Lower lobe of right lung (tissue), 2 donors: ENCODE data around the gene KNTC1. TPM values are rescaled to one million over a fixed set of nuclear protein-coding genes. Genes with fewer than 3 reads are reported as not detected.

ENCODE experiments used
- ATAC-seq, 2 donors: fragments of 200-7000 bp; cut with Tn5 transposase; one replicate each; pipeline ENCODE4 v1.9.1; 2020 to 2022; ENCODE audit warnings: mild to moderate bottlenecking in 2 of 2, moderate library complexity in 2 of 2
- DNase-seq: peaks from one replicate; pipeline ENCODE4 v3.0.0-alpha.2; 2020
- H3K27ac ChIP-seq: fragments of 200-600 bp; one replicate; pipeline ENCODE4 v1.8.0; 2022
- H3K27me3 ChIP-seq: fragments of 200-600 bp; one replicate; pipeline ENCODE4 v1.8.0; 2022; ENCODE audit warnings: low read depth
- H3K36me3 ChIP-seq: fragments of 200-600 bp; one replicate; pipeline ENCODE4 v1.8.0; 2022; ENCODE audit warnings: mild to moderate bottlenecking
- H3K4me1 ChIP-seq: fragments of 200-600 bp; one replicate; pipeline ENCODE4 v1.8.0; 2022
- H3K4me3 ChIP-seq: fragments of 200-600 bp; one replicate; pipeline ENCODE4 v1.8.0; 2022; ENCODE audit warnings: mild to moderate bottlenecking
- H3K9me3 ChIP-seq: fragments of 200-600 bp; one replicate; pipeline ENCODE4 v1.8.0; 2022
- intact Hi-C: fragments of 100-400 bp; cut with DNase I; formaldehyde crosslinking; loops from one replicate; pipeline ENCODE4 v1.11.0; 2022
- total RNA-seq: library from RNA; stranded (reverse); fragmentation: NEBNext Ultra II Directional; extraction: Animal tissue kit (Norgen Biotek cat#: 25700); gene quantifications from one replicate; pipeline ENCODE4 v1.2.1, GENCODE V29; 2021
- TF ChIP-seq, protein P1 (sequence below): fragments of 200-600 bp; IDR thresholded peaks from one replicate; pipeline ENCODE4 v1.8.0; 2022; ENCODE audit warnings: antibody characterized with exemption, mild to moderate bottlenecking
- donor health status: DM: no; HTN: yes; CAD: no; lungs with severe emphysema.

The KNTC1 gene
- total RNA-seq, 1 donor from 2014 or later = 8.7 TPM

- Histone ChIP-seq H3K27me3 (no peaks in the 10 kb centered on the region), H3K9me3 (no peaks in the 10 kb centered on the region), H3K4me1 (no peaks in the 10 kb centered on the region), H3K4me3 (no peak overlapping the region), H3K27ac (no peak overlapping the region), H3K36me3 (no peaks in the 10 kb centered on the region)
- ATAC-seq (no peak), DNase-seq (no peak)
- intact Hi-C loops = no loop called here
- TF ChIP-seq, protein P1, sequence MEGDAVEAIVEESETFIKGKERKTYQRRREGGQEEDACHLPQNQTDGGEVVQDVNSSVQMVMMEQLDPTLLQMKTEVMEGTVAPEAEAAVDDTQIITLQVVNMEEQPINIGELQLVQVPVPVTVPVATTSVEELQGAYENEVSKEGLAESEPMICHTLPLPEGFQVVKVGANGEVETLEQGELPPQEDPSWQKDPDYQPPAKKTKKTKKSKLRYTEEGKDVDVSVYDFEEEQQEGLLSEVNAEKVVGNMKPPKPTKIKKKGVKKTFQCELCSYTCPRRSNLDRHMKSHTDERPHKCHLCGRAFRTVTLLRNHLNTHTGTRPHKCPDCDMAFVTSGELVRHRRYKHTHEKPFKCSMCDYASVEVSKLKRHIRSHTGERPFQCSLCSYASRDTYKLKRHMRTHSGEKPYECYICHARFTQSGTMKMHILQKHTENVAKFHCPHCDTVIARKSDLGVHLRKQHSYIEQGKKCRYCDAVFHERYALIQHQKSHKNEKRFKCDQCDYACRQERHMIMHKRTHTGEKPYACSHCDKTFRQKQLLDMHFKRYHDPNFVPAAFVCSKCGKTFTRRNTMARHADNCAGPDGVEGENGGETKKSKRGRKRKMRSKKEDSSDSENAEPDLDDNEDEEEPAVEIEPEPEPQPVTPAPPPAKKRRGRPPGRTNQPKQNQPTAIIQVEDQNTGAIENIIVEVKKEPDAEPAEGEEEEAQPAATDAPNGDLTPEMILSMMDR = no peak
Observed at GRCh38 chr12:122665349-122665748, 138.3 kb downstream of the KNTC1 start.

DNA sequence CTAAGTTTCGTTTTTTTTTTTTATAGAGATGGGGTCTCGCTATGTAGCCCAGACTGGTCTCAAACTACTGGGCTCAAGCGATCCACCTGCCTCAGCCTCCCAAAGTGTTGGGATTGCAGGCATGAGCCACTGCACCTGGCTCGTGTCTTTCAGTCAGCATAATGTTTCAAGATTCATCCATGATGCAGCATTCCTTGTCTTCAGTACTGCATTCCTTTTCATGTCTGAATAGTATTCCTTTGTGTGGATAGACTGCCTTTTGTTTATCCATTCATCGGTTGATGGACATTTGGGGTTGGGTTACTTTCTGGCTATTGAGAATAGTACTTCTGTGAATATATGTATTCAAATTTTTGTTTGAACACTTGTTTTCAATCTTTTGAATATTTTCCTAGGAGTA, 138.7 kb downstream of the KNTC1 start:
- intact Hi-C loops = no loop called here
- no peak overlapping the region for H3K4me3 ChIP-seq
- H3K27ac ChIP-seq = no peak overlapping the region
- no peaks in the 10 kb centered on the region for H3K27me3 ChIP-seq
- no peaks in the 10 kb centered on the region for H3K4me1 ChIP-seq
- TF ChIP-seq, protein P1 = no peak
- no peaks in the 10 kb centered on the region for H3K9me3 ChIP-seq
- no peak for ATAC-seq
- DNase-seq = no peak
- H3K36me3 ChIP-seq = no peaks in the 10 kb centered on the region

- no peak overlapping the region for H3K4me3 ChIP-seq
- no peaks in the 10 kb centered on the region for H3K27me3 ChIP-seq
- H3K27ac ChIP-seq = no peak overlapping the region
- no peak for DNase-seq
- no peaks in the 10 kb centered on the region for H3K36me3 ChIP-seq
- no peaks in the 10 kb centered on the region for H3K9me3 ChIP-seq
- intact Hi-C loops = no loop called here
- no peaks in the 10 kb centered on the region for H3K4me1 ChIP-seq
- ATAC-seq = no peak
- TF ChIP-seq, protein P1 = no peak
Observed at GRCh38 chr12:122668268-122668667, 141.2 kb downstream of the KNTC1 start.

DNA sequence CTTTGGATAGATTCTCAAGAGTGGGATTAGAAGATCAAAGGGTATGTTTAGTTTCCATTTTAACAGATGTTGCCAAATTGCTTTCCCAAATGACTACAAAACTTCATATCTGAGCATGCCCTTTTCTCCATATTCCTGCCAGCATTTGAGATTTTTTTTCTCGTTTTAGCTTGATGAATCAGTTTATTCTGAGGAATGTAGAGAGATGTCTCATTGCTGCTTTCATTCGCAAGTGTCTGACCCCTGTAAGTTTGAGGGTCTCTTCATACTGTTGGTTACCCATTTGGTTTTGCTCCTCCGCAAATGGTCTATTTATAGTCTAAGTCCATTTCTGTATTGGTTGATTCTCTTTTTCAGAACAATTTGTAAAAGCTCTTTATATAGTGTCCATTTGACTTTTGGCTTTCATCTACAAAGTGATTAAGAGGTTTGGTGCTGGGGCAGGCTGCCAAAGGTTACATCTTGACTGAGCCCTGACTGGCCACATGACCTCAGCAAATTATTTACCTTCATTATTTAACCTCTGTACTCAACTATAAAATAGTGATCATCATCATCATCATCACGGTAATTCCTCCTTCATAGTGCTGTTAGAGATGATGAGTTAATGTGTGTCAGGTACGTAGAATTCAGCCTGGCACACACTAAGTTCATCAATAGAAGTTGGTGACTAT, 142.5 kb downstream of the KNTC1 start:
- Histone ChIP-seq H3K9me3 (no peaks in the 10 kb centered on the region), H3K4me1 (no peaks in the 10 kb centered on the region), H3K27ac (no peak overlapping the region), H3K36me3 (no peaks in the 10 kb centered on the region), H3K4me3 (no peak overlapping the region), H3K27me3 (no peaks in the 10 kb centered on the region)
- intact Hi-C loops = no loop called here
- TF ChIP-seq, protein P1 = no peak
- no peak for DNase-seq
- no peak for ATAC-seq

GRCh38 chr12:122672515-122672914, 145.5 kb downstream of the KNTC1 start:
- intact Hi-C loops = no loop called here
- ATAC-seq (no peak), DNase-seq (no peak)
- Histone ChIP-seq H3K4me3 (no peak overlapping the region), H3K27me3 (no peaks in the 10 kb centered on the region), H3K9me3 (no peaks in the 10 kb centered on the region), H3K36me3 (no peaks in the 10 kb centered on the region), H3K4me1 (no peaks in the 10 kb centered on the region), H3K27ac (no peak overlapping the region)
- TF ChIP-seq, protein P1 = no peak

Other genes with a start within 250 kb of the KNTC1 start
- gene CLIP1, start 104.6 kb upstream of the KNTC1 start, total RNA-seq = 78.2 TPM
- gene ZCCHC8, start 26.3 kb upstream of the KNTC1 start, total RNA-seq = 23.5 TPM
- gene RSRC2, start 313 bp upstream of the KNTC1 start, total RNA-seq = 59.1 TPM
- gene HCAR2, start 176.1 kb downstream of the KNTC1 start, total RNA-seq = 26.2 TPM
- 6.9 TPM for gene HCAR3, start 189.6 kb downstream of the KNTC1 start, total RNA-seq
- gene HCAR1, start 203.6 kb downstream of the KNTC1 start, total RNA-seq = 1.6 TPM
- 30.9 TPM for gene DENR, start 225.6 kb downstream of the KNTC1 start, total RNA-seq
- gene CCDC62, start 247.3 kb downstream of the KNTC1 start, total RNA-seq = 0.44 TPM